GM12865 (cell line): ENCODE data around the gene PPP1R12B.
"Not testable (repeated sequence)": the region's sequence is repeated elsewhere in the genome, so short reads cannot be mapped to it uniquely, and the experiment has no call there.

Experiments used
- DNase-seq: peaks from one replicate; pipeline ENCODE4 v3.0.0; 2010; ENCODE audit warnings: low read depth
- H3K4me3 ChIP-seq: 2 replicates; pipeline ENCODE4 v1.5.1; 2011; ENCODE audit warnings: mild to moderate bottlenecking, low read depth, low read length, control low read depth
- TF ChIP-seq, protein P1 (sequence below): IDR thresholded peaks from 2 replicates; pipeline ENCODE4 v1.5.1; 2011; ENCODE audit warnings: low read length, control low read depth, low read depth, inconsistent platforms; ENCODE audit not compliant: insufficient read depth; ENCODE audit errors: missing control alignments

Gene PPP1R12B

DNA sequence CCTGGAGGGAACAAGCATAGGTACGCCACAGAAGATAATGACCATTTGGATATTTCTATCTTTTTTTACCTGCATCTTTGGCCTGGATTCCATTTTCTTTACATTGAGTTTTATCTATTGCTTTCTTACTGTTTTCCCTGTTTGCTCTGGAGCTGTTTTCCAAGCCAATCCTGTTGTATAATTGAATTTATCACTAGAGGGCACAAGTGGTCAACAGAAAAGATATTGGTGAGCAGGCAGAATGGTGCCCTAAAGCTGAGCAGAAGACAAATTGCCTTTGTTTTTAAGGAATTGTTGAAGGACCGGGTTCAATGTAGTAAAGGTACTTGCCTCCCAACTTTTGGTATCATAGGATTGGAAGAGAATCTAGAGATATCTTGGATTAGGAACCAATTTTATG, 152.8 kb downstream of the PPP1R12B start:
- H3K4me3 ChIP-seq = no peak overlapping the region
- peak; percentile 32 for DNase-seq
- TF ChIP-seq, protein P1, sequence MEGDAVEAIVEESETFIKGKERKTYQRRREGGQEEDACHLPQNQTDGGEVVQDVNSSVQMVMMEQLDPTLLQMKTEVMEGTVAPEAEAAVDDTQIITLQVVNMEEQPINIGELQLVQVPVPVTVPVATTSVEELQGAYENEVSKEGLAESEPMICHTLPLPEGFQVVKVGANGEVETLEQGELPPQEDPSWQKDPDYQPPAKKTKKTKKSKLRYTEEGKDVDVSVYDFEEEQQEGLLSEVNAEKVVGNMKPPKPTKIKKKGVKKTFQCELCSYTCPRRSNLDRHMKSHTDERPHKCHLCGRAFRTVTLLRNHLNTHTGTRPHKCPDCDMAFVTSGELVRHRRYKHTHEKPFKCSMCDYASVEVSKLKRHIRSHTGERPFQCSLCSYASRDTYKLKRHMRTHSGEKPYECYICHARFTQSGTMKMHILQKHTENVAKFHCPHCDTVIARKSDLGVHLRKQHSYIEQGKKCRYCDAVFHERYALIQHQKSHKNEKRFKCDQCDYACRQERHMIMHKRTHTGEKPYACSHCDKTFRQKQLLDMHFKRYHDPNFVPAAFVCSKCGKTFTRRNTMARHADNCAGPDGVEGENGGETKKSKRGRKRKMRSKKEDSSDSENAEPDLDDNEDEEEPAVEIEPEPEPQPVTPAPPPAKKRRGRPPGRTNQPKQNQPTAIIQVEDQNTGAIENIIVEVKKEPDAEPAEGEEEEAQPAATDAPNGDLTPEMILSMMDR = peak; percentile 27

DNA sequence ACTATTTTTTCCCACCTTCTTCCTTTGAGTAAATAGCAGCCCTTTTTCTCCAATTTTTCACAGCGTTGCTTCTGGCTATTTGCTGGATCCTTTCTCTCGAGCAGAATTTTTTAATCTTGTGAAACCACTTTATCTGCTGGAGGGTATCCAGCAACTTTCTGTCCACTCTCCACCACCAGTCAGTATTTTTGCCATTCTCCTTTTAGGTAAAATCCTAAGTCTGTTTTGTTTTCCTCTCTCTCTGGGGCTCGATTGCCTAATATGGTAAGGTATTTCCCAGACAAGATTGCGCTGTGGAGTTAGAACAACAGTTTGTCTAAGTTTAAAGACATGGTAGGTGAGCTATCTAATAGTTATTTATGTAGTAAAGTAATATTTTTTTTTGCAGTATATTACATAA, 156.9 kb downstream of the PPP1R12B start:
- no peak overlapping the region for H3K4me3 ChIP-seq
- TF ChIP-seq, protein P1 = no peak
- no peak for DNase-seq

- H3K4me3 ChIP-seq, DNase-seq: not testable (repeated sequence)
These were observed 157.5 kb downstream of the PPP1R12B start for GRCh38 chr1:202505880-202506575.

DNA sequence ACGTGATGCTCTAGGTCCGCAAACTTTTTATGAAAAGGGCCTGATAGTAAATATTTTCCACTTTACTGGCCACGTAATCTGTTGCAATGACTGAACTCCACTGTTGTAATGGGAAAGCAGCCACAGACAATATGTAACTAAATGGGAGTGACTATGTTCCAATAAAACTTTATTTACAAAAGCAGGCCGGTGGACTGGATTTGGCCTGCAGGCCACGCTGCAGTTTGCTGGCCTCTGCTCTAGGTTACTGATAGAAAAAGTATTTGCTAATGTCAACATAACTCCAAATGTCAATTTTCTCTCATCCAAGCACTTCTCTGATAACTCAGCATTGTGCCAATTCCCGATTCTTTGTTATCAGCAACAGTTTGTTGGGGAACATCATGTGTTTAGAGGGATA, 160.4 kb downstream of the PPP1R12B start:
- not testable (repeated sequence) for DNase-seq, H3K4me3 ChIP-seq

- H3K4me3 ChIP-seq, DNase-seq: not testable (repeated sequence)
These were observed 165.4 kb downstream of the PPP1R12B start for GRCh38 chr1:202513875-202514274.

DNA sequence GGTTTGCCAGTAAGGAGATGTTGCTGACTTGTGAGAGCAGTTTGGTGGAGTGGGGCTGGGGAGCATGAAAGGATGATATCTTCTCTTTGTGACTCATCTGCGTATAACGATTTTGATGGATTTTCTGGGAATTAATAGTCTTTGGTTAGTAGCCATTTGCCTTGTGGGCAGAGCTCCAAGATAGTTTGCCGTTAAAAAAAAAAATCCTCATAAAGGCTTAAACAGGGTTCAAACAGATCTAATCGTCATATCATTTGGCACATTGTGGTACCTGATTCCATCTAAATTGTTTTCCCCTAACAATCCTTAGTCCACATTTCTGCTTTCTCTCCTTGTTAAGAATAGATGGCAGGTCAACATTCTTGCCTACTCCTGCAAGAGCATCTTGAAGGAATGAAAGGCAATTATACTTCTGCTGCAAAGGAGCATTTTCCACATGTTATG, 168.0 kb downstream of the PPP1R12B start:
- TF ChIP-seq, protein P1 = no peak
- no peak for DNase-seq
- no peak overlapping the region for H3K4me3 ChIP-seq

GRCh38 chr1:202517146-202517545, 168.6 kb downstream of the PPP1R12B start:
- H3K4me3 ChIP-seq, DNase-seq: not testable (repeated sequence)

DNA sequence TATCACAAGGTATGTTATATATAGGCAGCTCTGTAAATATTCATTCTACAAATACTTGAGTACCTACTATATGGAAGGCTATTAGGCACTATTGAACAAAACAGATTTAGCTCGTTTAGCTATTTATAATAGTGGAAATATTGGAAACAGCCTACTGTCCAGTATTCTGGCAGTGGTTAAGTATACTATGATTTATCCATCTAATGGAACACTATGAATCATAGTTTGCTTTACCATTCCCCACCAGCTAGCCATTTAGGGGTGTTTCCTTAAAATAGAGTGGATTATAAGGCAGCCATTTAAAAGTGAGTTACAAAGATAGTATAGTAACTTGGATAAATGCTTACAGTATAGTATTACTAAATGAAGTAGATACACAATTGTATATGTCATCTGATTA, 169.7 kb downstream of the PPP1R12B start:
- not testable (repeated sequence) for DNase-seq

DNA sequence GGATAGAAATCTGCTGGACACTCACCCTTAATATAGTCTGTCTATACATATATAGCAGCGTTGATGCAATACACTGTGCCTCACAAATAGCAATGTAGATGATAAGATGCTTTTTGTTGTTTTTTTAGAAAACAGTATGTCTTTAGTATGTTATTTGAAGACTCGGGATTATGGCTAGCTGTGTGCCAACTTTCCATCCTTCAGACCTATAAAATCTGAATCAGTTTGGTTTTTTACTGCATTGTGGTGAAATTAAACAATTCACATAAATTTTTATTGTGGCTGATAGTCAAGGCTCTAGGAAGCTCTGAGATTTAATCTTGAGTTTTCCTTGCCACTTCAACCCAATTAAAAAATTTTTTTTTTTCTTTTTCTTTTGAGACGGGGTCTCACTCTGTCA, 170.4 kb downstream of the PPP1R12B start:
- DNase-seq, H3K4me3 ChIP-seq: not testable (repeated sequence)

More for the DNA sequence above, 169.7 kb downstream of the PPP1R12B start:
- H3K4me3 ChIP-seq = not testable (repeated sequence)

DNA sequence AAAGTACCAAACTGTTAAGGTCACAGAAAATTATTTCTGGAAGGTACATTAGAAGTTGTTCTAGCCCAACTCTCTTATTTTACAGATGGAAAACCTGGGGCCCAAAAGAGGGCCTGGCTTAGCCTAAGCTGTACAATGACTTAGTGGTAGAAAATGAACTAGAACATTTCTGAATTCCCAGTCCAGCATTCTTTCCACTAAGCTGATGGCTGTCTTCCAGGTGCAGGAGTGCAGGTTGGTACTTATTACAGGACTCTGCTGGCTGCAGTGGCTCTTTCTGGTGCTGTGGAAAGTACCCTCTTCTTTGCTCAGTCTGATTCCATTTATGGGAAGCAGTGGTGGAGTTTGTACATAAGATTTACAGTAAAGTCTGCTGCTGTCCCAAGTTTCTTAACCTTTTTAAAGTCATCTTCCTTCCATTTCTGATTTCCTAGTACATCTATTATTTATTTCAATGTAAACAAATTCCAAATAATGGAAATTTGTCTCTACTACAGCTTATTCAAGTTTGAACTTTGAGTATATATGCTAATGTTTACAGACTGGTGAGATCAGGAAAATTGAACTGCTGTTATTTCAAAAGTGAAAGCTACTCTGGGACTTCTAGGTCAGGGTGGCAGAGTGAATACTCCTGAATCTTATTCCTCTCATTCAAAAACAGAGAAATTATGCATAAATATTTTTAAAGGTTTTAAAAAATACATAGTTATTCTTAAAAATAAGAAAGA, 171.8 kb downstream of the PPP1R12B start:
- not testable (repeated sequence) for H3K4me3 ChIP-seq, DNase-seq

- not testable (repeated sequence) for H3K4me3 ChIP-seq, DNase-seq
These were observed 172.3 kb downstream of the PPP1R12B start for GRCh38 chr1:202520857-202521216.

DNA sequence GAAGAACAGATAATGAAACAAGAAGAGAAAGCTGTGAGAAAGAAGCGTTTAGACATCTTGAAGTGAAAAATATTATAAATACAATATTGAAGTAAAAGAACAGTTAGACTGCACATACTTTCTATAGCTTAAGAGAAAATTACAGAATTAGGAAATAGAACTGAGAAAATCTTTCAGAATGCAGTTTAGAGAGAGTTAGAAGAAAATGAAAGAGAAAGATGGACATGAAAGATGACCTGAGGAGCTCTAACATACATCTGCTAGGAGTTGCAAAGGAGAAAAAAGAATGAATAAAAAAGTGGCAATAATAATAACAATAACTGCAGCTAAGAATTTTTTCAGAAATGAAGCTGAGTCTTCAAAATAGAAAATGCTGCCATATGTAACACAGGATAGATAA, 173.0 kb downstream of the PPP1R12B start:
- not testable (repeated sequence) for DNase-seq, H3K4me3 ChIP-seq
